Caco-2 (cell line): Measurements from ENCODE around the gene OLFML1. TPM values are rescaled to one million over a fixed set of nuclear protein-coding genes. Genes with fewer than 3 reads are reported as not detected.

Source experiments
- BruUV-seq: library from RNA; stranded (reverse); fragments of 400-500 nt; replicated peaks from 2 replicates; lab custom pipeline; 2021; lab: Mats Ljungman, UMichigan
- CTCF ChIA-PET: fragments of 300-600 bp; sonication (Branson Sonifier 250); formaldehyde crosslinking; loops from one replicate; lab custom pipeline; 2022; ENCODE audit warnings: antibody characterized with exemption; lab: Charles Lee
- POLR2A ChIA-PET: fragments of 300-600 bp; sonication (Branson Sonifier 250); formaldehyde crosslinking; loops from one replicate; lab custom pipeline; 2022; ENCODE audit warnings: antibody characterized with exemption; lab: Charles Lee
- DNase-seq, 2 experiments: peaks; one replicate each; pipeline versions ENCODE4 v3.0.0 to v3.0.0-alpha.2; 2020 to 2022
- H3K27me3 ChIP-seq: replicated peaks from 2 replicates; pipeline ENCODE4 v1.6.0; 2011; ENCODE audit warnings: low read length; ENCODE audit not compliant: control insufficient read depth, insufficient read depth
- H3K36me3 ChIP-seq: 2 replicates; pipeline ENCODE4 v1.5.1; 2011; ENCODE audit warnings: low read length; ENCODE audit not compliant: control insufficient read depth, insufficient read depth
- H3K4me1 ChIP-seq: fragments of 250-450 bp; sonication (Bioruptor Pico); 2 replicates; pipeline ENCODE4 v1.5.1; 2020; ENCODE audit warnings: mild to moderate bottlenecking
- H3K4me3 ChIP-seq: 2 replicates; pipeline ENCODE4 v1.5.1; 2011; ENCODE audit warnings: low read depth, mild to moderate bottlenecking, control low read depth, low read length
- H3K9me3 ChIP-seq: fragments of 250-450 bp; sonication (Bioruptor Pico); 2 replicates; pipeline ENCODE4 v1.5.1; 2020; ENCODE audit warnings: mild to moderate bottlenecking, moderate library complexity
- H3K27ac Mint-ChIP-seq: one replicate; pipeline ENCODE4 v1.8.0; 2022; ENCODE audit warnings: mixed read lengths; ENCODE audit not compliant: unreplicated experiment
- H3K27me3 Mint-ChIP-seq: one replicate; pipeline ENCODE4 v1.8.0; 2022; ENCODE audit warnings: mixed read lengths; ENCODE audit not compliant: insufficient read depth, unreplicated experiment
- H3K36me3 Mint-ChIP-seq: one replicate; pipeline ENCODE4 v1.8.0; 2022; ENCODE audit warnings: mild to moderate bottlenecking, mixed read lengths; ENCODE audit not compliant: insufficient read depth, unreplicated experiment
- H3K4me1 Mint-ChIP-seq: one replicate; pipeline ENCODE4 v1.8.0; 2022; ENCODE audit warnings: low read depth, mixed read lengths; ENCODE audit not compliant: unreplicated experiment
- H3K4me3 Mint-ChIP-seq: one replicate; pipeline ENCODE4 v1.8.0; 2022; ENCODE audit warnings: mild to moderate bottlenecking, moderate library complexity, mixed read lengths; ENCODE audit not compliant: unreplicated experiment
- H3K9me3 Mint-ChIP-seq: one replicate; pipeline ENCODE4 v1.8.0; 2022; ENCODE audit warnings: mixed read lengths; ENCODE audit not compliant: unreplicated experiment
- intact Hi-C: fragments of 100-400 bp; cut with micrococcal nuclease; formaldehyde crosslinking; loops from one replicate; pipeline ENCODE4 v1.10.0; 2022; ENCODE audit not compliant: unreplicated experiment
- total RNA-seq: library from RNA; stranded (reverse); gene quantifications from 2 replicates; pipeline ENCODE4 v1.2.3, GENCODE V29; 2022
- TF ChIP-seq, protein P1 (sequence below), 2 experiments: fragments of 200-600 bp in 1 of 2; IDR thresholded peaks; 1 replicate in 1 of 2; 2 replicates in 1 of 2; pipeline versions ENCODE4 v1.5.1 to v1.8.0; 2011 to 2022; ENCODE audit warnings: antibody characterized with exemption in 1 of 2, control low read depth in 1 of 2, inconsistent platforms in 1 of 2, low read depth in 1 of 2, low read length in 1 of 2, mild to moderate bottlenecking in 1 of 2, moderate library complexity in 1 of 2; ENCODE audit not compliant: insufficient read depth in 1 of 2, severe bottlenecking in 1 of 2, unreplicated experiment in 1 of 2

Gene OLFML1
- total RNA-seq, 1 experiment from 2014 or later, result 1.8 TPM

DNA sequence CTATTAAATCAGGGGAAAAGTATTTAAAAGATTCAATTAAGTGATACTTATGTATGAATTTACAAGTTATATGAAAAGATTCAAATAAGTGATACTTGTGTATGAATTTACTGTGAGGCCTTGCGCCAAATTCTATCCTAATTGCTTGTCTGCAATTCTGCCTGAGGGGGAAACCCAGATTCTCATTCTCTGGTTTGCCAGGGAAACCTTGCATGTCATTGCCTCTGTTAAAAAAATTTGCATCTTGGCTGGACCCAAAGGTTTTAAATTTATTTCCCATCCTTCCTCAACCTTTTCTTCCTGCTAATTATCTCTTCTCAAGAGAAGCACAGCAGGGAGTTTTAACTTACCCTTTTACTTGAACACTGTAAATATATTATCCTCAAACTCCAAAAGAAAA lies 13.8 kb downstream of the OLFML1 start:
- Histone ChIP-seq H3K4me3 (no peak overlapping the region), H3K36me3 (no peaks in the 10 kb centered on the region), H3K4me1 (peaks cover 10% of the 10 kb centered on the region), H3K27me3 (no peaks in the 10 kb centered on the region), H3K9me3 (no peaks in the 10 kb centered on the region)
- no peak for DNase-seq
- intact Hi-C loops, result no loop called here
- Mint-ChIP-seq H3K9me3 (no peaks in the 10 kb centered on the region), H3K27ac (no peak overlapping the region), H3K36me3 (no peaks in the 10 kb centered on the region), H3K27me3 (peaks cover 2% of the 10 kb centered on the region), H3K4me3 (no peak overlapping the region), H3K4me1 (peaks cover 12% of the 10 kb centered on the region)
- TF ChIP-seq, protein P1, sequence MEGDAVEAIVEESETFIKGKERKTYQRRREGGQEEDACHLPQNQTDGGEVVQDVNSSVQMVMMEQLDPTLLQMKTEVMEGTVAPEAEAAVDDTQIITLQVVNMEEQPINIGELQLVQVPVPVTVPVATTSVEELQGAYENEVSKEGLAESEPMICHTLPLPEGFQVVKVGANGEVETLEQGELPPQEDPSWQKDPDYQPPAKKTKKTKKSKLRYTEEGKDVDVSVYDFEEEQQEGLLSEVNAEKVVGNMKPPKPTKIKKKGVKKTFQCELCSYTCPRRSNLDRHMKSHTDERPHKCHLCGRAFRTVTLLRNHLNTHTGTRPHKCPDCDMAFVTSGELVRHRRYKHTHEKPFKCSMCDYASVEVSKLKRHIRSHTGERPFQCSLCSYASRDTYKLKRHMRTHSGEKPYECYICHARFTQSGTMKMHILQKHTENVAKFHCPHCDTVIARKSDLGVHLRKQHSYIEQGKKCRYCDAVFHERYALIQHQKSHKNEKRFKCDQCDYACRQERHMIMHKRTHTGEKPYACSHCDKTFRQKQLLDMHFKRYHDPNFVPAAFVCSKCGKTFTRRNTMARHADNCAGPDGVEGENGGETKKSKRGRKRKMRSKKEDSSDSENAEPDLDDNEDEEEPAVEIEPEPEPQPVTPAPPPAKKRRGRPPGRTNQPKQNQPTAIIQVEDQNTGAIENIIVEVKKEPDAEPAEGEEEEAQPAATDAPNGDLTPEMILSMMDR (IDR thresholded peaks at IDR 0.05; ENCODE audit: insufficient read depth in 1 of 2, low read depth in 1 of 2, low read length in 1 of 2, severe bottlenecking in 1 of 2, unreplicated experiment in 1 of 2), result no peak
- ChIA-PET POLR2A (no interaction called here), CTCF (no interaction called here)
- BruUV-seq, result no TSS peak

DNA sequence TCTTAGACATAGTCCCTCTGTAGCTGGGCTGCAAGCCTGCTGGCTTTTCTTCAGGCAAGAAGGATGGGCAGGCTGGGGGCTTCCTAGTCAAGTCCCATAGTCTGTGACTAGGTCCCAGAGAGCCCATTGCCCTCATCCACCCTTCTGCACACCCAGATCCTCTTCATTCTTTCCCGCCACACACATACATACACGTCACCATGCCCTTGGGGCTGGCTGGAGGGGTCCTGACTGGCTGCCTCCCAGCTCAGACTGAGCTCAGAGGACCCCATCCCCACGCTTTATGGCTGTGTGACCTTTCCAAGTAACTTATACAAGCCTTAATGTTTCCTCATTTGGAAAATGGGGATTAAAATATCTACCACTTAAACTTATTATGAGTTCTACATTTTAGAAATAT lies 14.9 kb downstream of the OLFML1 start:
- Mint-ChIP-seq H3K27me3 (peaks cover 2% of the 10 kb centered on the region), H3K9me3 (no peaks in the 10 kb centered on the region), H3K27ac (no peak overlapping the region), H3K4me1 (no peaks in the 10 kb centered on the region), H3K36me3 (no peaks in the 10 kb centered on the region), H3K4me3 (no peak overlapping the region)
- TF ChIP-seq, protein P1 (IDR thresholded peaks at IDR 0.05; ENCODE audit: insufficient read depth in 1 of 2, low read depth in 1 of 2, low read length in 1 of 2, severe bottlenecking in 1 of 2, unreplicated experiment in 1 of 2), result no peak
- no peaks in the 10 kb centered on the region for H3K27me3 ChIP-seq
- intact Hi-C loops, result no loop called here
- no peaks in the 10 kb centered on the region for H3K36me3 ChIP-seq
- POLR2A ChIA-PET, result no interaction called here
- CTCF ChIA-PET, result no interaction called here
- H3K4me3 ChIP-seq, result no peak overlapping the region
- no peaks in the 10 kb centered on the region for H3K4me1 ChIP-seq
- DNase-seq, result no peak
- no TSS peak for BruUV-seq
- H3K9me3 ChIP-seq, result no peaks in the 10 kb centered on the region

DNA sequence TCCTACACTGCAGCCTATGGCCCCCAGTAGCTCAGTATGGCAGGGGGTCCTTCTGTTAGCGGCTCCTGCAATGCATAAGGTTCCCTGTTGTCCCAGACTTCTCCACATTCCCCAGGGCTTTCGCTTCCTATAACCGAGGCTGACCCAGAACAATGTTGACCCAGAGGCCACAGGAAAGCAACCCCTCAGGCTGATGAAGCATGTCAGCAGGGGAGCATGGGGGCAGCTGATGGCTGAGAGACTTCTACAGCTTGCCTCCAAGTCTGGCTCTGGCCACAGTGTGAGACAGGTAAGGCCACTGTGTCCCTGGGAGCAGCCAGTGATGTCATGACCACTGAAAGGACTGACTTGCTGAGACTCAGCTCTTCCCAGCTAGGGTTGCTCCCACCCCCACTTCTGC lies 15.9 kb downstream of the OLFML1 start:
- Histone ChIP-seq H3K4me3 (no peak overlapping the region), H3K27me3 (no peaks in the 10 kb centered on the region), H3K36me3 (no peaks in the 10 kb centered on the region), H3K4me1 (no peaks in the 10 kb centered on the region), H3K9me3 (no peaks in the 10 kb centered on the region)
- Mint-ChIP-seq H3K27ac (no peak overlapping the region), H3K27me3 (peaks cover 2% of the 10 kb centered on the region), H3K4me3 (no peak overlapping the region), H3K4me1 (no peaks in the 10 kb centered on the region), H3K36me3 (no peaks in the 10 kb centered on the region), H3K9me3 (no peaks in the 10 kb centered on the region)
- no TSS peak for BruUV-seq
- DNase-seq, result no peak
- POLR2A ChIA-PET, result no interaction called here
- CTCF ChIA-PET, result no interaction called here
- intact Hi-C loops, result no loop called here
- TF ChIP-seq, protein P1 (IDR thresholded peaks at IDR 0.05; ENCODE audit: insufficient read depth in 1 of 2, low read depth in 1 of 2, low read length in 1 of 2, severe bottlenecking in 1 of 2, unreplicated experiment in 1 of 2), result no peak
